HL-60/S4 treated with phorbol 12-myristate 13-acetate at 8.2 ng/mL for 4 days and 3 days (cell line): Measurements from ENCODE around the gene CDHR1.
"Not testable (repeated sequence)": the region's sequence is repeated elsewhere in the genome, so short reads cannot be mapped to it uniquely, and the experiment has no call there.

Experiments
- in situ Hi-C: fragments of 300-500 bp; cut with MboI; formaldehyde crosslinking; loops from 2 replicates; pipeline ENCODE4 v1.15.0; 2022; ENCODE audit warnings: low sequenced_read_pairs

CDHR1 gene

GRCh38 chr10:84173501-84173929 is 20.8 kb upstream of the CDHR1 start, which contains the start of gene GPR15LG:
Gene GPR15LG (plus strand): TSS chr10:84173801. CDS start chr10:84173852, 51 bp downstream.
- in situ Hi-C loops: no loop called here

- in situ Hi-C loops: no loop called here
Measured at GRCh38 chr10:84175436-84175835, 18.9 kb upstream of the CDHR1 start.

DNA sequence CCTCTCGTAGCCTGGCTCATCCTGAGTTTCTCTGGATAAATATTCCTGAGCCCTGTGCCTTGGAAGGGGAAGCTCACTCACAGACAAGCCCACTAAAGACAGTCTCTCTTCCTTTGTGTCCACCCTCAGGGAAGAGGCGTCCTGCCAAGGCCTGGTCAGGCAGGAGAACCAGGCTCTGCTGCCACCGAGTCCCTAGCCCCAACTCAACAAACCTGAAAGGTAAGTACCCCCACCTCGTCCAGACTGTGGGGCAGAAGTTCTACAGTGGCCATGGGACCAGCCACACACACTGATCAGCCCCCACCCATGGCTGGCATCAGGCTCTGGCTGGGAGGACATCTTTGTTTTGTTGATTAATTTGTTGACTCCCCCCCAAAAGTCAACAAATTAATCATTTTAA is 18.0 kb upstream of the CDHR1 start:
- in situ Hi-C loops: no loop called here

DNA sequence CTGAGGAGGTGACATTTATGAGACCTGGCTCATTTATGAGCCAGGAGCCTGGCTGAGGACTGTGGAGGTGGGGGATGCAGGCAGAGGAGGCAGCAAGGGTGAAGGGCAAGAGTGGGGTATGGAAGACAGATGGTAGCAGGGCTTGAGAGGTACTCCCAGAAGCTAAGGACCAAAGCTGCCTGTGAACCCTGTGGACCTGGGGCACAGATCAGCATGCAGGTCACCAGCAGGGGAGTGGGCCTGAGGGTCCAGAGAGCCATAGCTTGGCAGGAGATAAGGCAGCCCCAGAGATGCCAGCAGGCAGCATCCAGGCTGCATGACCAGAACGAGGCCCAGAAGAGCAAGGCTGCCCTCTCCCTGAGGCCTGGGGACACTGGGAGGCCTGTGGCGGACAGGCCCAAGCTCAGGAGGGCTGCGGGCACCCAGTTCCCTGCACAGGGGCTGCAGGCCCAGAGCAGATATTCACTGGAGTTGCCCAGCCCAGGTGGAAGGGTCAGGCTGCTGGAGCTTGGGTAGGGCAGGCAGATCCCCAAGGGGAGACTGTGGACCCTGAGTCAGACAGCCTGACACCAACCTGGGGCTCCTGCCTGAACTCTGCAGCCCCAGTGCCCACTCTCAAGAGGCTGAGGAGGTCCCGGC is 17.4 kb upstream of the CDHR1 start:
- in situ Hi-C loops: no loop called here

GRCh38 chr10:84177541-84178141 is 16.7 kb upstream of the CDHR1 start:
- in situ Hi-C loops: no loop called here

- in situ Hi-C loops: no loop called here
Measured at GRCh38 chr10:84178160-84178609, 16.2 kb upstream of the CDHR1 start.

DNA sequence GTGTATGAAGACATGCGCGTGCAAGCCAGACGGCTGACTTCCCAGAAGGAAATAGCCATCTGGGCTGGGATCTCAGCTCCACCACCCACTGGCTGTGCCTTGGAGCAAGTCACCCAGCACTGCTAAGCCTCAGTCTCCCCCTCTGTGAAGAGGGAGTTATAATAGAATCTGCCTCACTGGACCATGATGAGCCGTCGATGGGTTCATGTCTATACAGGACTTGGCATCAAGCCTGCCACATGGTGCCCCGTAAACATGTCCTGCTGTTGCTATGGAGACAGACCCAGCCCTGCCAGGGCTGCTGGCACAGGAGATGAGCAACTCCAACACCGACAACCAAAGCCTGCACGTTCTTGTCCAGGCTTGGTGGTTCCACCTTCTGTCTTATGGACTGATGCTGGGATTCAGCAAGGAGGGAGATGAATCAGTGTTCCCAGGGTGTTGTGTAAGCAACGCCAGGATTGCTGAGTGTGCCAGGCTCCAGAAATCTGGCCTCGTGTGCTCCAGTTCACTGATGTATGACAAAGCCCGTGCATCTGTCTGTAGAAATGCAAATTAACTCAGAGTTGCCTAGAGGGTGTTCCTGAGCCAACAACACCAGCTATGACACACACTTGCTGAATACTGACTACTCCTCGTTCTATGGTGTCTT is 15.2 kb upstream of the CDHR1 start:
- in situ Hi-C loops: no loop called here

- in situ Hi-C loops: not testable (repeated sequence)
Measured at GRCh38 chr10:84180386-84180785, 14.0 kb upstream of the CDHR1 start.

GRCh38 chr10:84181631-84182030 is 12.7 kb upstream of the CDHR1 start:
- in situ Hi-C loops: no loop called here

DNA sequence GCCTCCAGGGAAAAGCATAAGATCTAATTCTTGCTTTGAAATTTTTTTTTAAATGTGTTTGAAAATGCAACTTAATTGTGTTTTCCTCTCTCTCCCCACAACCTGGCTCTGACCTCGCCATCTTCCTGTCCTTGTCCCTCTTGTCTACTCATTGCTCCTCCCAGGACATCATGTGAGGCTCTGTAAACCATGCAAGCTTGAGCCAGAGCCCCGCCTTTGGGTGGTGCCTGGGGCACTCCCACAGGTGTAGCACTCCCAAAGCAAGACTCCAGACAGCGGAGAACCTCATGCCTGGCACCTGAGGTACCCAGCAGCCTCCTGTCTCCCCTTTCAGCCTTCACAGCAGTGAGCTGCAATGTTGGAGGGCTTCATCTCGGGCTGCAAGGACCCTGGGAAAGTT is 9.8 kb upstream of the CDHR1 start:
- in situ Hi-C loops: no loop called here

DNA sequence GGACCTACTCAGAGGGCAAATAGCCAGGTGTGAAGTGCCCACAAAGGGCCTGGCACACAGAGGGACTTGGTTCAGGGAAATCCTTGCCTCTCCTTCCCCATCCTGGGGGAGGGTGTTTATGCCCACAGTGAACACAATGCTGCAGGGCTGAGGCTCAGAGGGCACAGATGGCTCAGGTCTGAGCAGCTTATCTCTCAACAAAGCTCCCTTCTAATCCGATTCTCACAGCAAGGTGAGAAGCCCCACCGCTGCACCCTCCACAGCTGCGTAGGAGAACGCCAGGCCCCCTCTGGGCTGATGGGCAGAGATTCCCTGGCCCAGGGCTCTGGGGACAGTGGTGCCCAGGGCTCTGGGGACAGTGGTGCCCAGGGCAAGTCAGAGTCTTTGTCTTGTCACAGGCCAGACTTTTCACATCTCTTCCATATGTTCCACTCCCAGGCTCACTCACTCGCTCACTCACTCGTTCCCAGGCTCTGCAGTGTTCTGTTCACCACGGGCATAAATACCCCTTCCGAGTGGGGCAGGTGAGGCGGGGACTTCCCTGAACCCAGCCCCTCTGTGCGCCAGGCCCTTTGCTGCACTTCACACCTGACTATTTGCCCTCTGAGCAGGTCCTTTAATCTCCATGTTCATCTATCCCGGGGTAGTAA is 8.7 kb upstream of the CDHR1 start:
- in situ Hi-C loops: no loop called here

DNA sequence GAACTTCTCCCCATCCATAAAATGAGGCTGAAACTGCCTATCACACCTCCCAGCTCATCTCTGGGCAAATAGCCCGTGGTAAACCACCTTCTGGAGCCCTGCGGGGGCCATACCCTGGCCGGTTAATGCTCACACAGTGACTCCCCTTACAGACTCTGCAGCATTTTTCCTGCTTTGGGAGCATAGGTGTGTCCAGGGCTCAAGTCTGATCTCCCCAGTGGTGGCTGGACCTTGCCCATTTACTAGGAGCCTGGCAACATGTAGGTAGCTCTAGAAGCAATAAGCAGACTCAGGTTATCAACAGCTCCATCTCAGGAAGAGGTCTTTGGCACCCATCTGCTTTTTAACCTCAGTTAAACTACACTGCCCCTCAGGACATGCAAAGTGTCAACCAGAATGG is 5.5 kb upstream of the CDHR1 start:
- in situ Hi-C loops: no loop called here

GRCh38 chr10:84190621-84191020 is 3.7 kb upstream of the CDHR1 start:
- in situ Hi-C loops: no loop called here

- in situ Hi-C loops: no loop called here
Measured at GRCh38 chr10:84191106-84191505, 3.2 kb upstream of the CDHR1 start.

DNA sequence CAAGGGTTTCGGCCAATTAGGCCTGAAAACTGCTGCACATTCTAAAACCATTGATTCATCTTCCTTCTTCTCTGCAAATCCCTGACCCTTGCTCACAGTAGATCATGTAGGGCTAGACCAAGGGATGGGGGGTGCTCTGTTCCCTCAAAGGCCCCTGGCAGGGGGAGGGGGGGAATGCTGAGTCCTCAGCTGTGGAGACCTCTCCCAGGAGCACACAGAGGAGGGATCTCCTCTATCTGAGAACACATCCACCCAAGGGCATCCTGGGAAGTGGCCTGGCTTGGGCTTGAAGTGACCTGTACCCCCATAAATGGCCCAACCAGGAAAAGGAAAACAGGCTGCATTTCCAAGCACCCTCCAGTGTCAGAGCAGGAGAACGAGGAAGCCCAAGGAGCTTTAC is 1.0 kb upstream of the CDHR1 start:
- in situ Hi-C loops: no loop called here

DNA sequence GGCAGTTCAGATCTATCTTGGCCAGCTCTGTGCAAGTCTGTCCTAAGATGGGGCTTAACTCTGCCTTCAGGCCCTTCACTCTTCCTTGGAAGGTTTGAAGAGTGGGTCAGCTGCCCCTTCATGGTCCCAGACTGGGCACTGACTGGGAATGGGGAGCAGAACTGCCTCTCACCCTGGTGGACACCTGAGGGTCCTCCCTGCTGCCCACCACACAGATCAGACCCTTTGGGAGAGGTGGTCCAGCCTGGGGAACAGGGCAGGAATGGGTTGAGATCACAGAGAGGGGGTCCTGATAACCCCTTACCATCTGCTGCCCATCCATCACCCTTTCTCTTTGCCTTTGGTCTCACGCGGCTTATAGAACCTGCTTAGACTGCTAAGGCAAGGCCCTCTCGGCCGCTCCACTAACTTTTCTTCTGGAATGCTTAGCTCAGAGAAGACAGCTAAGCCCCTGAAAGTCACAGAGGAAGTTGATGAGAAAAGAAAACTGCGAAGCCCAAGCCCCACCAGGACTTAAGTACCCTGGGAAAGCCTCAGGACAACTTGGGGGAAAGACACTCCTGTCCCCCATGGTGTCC is 402 bp upstream of the CDHR1 start:
- in situ Hi-C loops: no loop called here

DNA sequence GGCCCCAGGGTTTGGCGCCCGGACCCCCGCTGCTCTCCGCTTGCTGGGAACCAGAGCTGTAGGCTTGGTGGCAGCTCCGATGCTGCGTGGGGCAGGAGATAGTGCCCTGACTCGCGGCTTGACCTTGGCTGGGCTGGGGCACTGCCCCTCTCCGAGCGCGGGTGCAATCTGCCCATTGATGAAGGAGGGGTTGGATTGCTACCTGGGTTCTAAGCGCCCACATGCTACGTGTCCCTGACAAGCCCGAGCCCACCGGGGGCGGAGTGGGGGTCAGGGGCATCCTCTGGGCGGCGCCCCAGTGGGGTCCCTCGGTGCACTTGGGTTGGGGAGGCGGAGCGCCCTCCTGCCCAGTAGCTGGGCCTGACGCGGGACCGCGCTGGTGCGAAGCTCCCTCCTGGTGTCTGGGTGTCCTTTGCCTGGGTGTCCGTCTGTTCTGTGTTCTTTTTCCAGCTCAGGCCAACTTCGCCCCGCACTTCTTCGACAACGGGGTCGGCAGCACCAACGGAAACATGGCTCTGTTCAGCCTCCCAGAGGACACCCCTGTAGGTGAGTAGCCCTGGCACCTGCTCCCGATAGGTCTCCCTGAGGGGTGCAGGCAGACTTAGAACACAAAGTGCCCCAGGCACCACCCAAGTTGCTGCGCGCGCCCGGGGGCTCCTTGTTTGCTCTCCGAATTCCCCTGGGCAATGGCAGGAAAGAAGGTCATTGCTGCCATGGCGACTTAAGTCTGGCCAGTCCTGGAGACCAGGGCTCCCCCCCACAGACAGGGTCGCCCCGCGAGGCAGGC is 900 bp downstream of the CDHR1 start:
- in situ Hi-C loops: no loop called here

- in situ Hi-C loops: no loop called here
Measured at GRCh38 chr10:84196083-84196482, 1.7 kb downstream of the CDHR1 start.

DNA sequence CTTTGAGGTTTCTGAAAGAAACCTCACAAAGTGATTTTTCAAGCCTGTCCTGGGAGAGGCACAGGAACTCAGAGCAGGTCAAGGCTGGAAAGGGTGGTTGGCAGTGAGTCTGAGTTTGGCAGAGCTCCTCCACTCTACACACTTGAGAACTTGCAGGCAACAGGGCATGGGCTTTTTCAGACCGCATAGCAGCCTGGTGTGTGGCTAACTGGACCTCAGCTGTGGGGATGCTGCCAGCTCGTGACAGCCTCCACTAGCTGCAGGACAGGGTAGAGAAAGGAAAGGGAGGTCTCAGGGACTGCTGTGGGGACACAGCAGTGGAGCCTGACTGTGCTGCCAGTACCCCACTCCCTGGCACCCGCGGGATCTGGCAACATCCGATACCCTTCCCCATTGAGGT is 2.6 kb downstream of the CDHR1 start:
- in situ Hi-C loops: no loop called here

DNA sequence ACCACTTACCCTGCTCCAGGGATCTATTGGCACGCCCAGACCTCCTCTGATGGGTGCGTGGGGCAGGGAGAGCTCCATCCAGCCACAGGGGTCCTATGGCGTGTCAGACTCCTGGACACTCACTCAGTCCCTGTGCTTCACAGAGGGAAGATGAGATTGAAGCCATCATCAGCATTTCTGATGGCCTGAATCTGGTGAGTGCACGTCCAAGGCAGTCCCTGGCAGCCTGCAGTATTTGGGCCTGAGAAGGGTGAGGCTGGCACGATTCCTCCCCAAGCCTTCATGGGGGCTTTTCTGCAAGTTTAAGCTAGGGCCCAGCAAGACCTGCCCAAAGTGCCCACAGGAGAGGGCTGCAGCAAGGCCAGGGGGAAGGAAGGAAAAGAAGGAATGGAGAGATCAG is 3.3 kb downstream of the CDHR1 start:
- in situ Hi-C loops: no loop called here
